Measurements from ENCODE around the gene PPFIBP1.

Gene PPFIBP1

GRCh38 chr12:27498761-27499160, 25.2 kb upstream of the PPFIBP1 start:
- Histone ChIP-seq H3K27ac (ENCODE audit: low read length) (no peak overlapping the region), H3K36me3 (ENCODE audit: control insufficient read depth, insufficient read depth, low read length) (no peaks in the 10 kb centered on the region), H3K4me1 (ENCODE audit: control insufficient read depth, insufficient read depth, low read length) (no peaks in the 10 kb centered on the region), H3K9me3 (ENCODE audit: control insufficient read depth, insufficient read depth, low read length) (no peaks in the 10 kb centered on the region), H3K27me3 (ENCODE audit: control insufficient read depth, insufficient read depth, low read length) (no peaks in the 10 kb centered on the region), H3K4me3 (ENCODE audit: low read length) (no peak overlapping the region)
- no CpG with 5 or more reads among the region's 5 CpGs for WGBS (ENCODE audit: insufficient coverage, insufficient read length)
- DNase-seq (ENCODE audit: low read depth, low spot score): no peak

GRCh38 chr12:27499377-27499776, 24.6 kb upstream of the PPFIBP1 start:
- Histone ChIP-seq H3K4me3 (ENCODE audit: low read length) (no peak overlapping the region), H3K4me1 (ENCODE audit: control insufficient read depth, insufficient read depth, low read length) (no peaks in the 10 kb centered on the region), H3K27me3 (ENCODE audit: control insufficient read depth, insufficient read depth, low read length) (no peaks in the 10 kb centered on the region), H3K9me3 (ENCODE audit: control insufficient read depth, insufficient read depth, low read length) (no peaks in the 10 kb centered on the region), H3K27ac (ENCODE audit: low read length) (no peak overlapping the region), H3K36me3 (ENCODE audit: control insufficient read depth, insufficient read depth, low read length) (no peaks in the 10 kb centered on the region)
- no peak for DNase-seq (ENCODE audit: low read depth, low spot score)
- WGBS (ENCODE audit: insufficient coverage, insufficient read length): no CpG with 5 or more reads among the region's 3 CpGs

GRCh38 chr12:27500546-27500945, 23.5 kb upstream of the PPFIBP1 start:
- Histone ChIP-seq H3K27ac (ENCODE audit: low read length) (no peak overlapping the region), H3K9me3 (ENCODE audit: control insufficient read depth, insufficient read depth, low read length) (no peaks in the 10 kb centered on the region), H3K27me3 (ENCODE audit: control insufficient read depth, insufficient read depth, low read length) (no peaks in the 10 kb centered on the region), H3K36me3 (ENCODE audit: control insufficient read depth, insufficient read depth, low read length) (no peaks in the 10 kb centered on the region), H3K4me1 (ENCODE audit: control insufficient read depth, insufficient read depth, low read length) (no peaks in the 10 kb centered on the region), H3K4me3 (ENCODE audit: low read length) (no peak overlapping the region)
- WGBS (ENCODE audit: insufficient coverage, insufficient read length): no CpG with 5 or more reads among the region's 3 CpGs
- no peak for DNase-seq (ENCODE audit: low read depth, low spot score)

- WGBS (ENCODE audit: insufficient coverage, insufficient read length): no CpG with 5 or more reads among the region's 6 CpGs
- Histone ChIP-seq H3K27me3 (ENCODE audit: control insufficient read depth, insufficient read depth, low read length) (no peaks in the 10 kb centered on the region), H3K27ac (ENCODE audit: low read length) (no peak overlapping the region), H3K4me1 (ENCODE audit: control insufficient read depth, insufficient read depth, low read length) (no peaks in the 10 kb centered on the region), H3K9me3 (ENCODE audit: control insufficient read depth, insufficient read depth, low read length) (no peaks in the 10 kb centered on the region), H3K36me3 (ENCODE audit: control insufficient read depth, insufficient read depth, low read length) (no peaks in the 10 kb centered on the region), H3K4me3 (ENCODE audit: low read length) (no peak overlapping the region)
- DNase-seq (ENCODE audit: low read depth, low spot score): no peak
Measured at GRCh38 chr12:27502021-27502435, 22.0 kb upstream of the PPFIBP1 start.

- no peak overlapping the region for H3K4me3 ChIP-seq (ENCODE audit: low read length)
- H3K27ac ChIP-seq (ENCODE audit: low read length): no peak overlapping the region
- no peak for DNase-seq (ENCODE audit: low read depth, low spot score)
- H3K27me3 ChIP-seq (ENCODE audit: control insufficient read depth, insufficient read depth, low read length): no peaks in the 10 kb centered on the region
- H3K9me3 ChIP-seq (ENCODE audit: control insufficient read depth, insufficient read depth, low read length): no peaks in the 10 kb centered on the region
- H3K4me1 ChIP-seq (ENCODE audit: control insufficient read depth, insufficient read depth, low read length): no peaks in the 10 kb centered on the region
- WGBS (ENCODE audit: insufficient coverage, insufficient read length): no CpG with 5 or more reads among the region's 2 CpGs
- no peaks in the 10 kb centered on the region for H3K36me3 ChIP-seq (ENCODE audit: control insufficient read depth, insufficient read depth, low read length)
Measured at GRCh38 chr12:27504507-27504906, 19.5 kb upstream of the PPFIBP1 start.

GRCh38 chr12:27505109-27505508, 18.9 kb upstream of the PPFIBP1 start:
- Histone ChIP-seq H3K9me3 (ENCODE audit: control insufficient read depth, insufficient read depth, low read length) (no peaks in the 10 kb centered on the region), H3K4me3 (ENCODE audit: low read length) (no peak overlapping the region), H3K27ac (ENCODE audit: low read length) (no peak overlapping the region), H3K4me1 (ENCODE audit: control insufficient read depth, insufficient read depth, low read length) (no peaks in the 10 kb centered on the region), H3K36me3 (ENCODE audit: control insufficient read depth, insufficient read depth, low read length) (no peaks in the 10 kb centered on the region), H3K27me3 (ENCODE audit: control insufficient read depth, insufficient read depth, low read length) (no peaks in the 10 kb centered on the region)
- DNase-seq (ENCODE audit: low read depth, low spot score): no peak
- no CpG with 5 or more reads among the region's 2 CpGs for WGBS (ENCODE audit: insufficient coverage, insufficient read length)

- no peak overlapping the region for H3K27ac ChIP-seq (ENCODE audit: low read length)
- no peak overlapping the region for H3K4me3 ChIP-seq (ENCODE audit: low read length)
- no peaks in the 10 kb centered on the region for H3K9me3 ChIP-seq (ENCODE audit: control insufficient read depth, insufficient read depth, low read length)
- DNase-seq (ENCODE audit: low read depth, low spot score): no peak
- H3K36me3 ChIP-seq (ENCODE audit: control insufficient read depth, insufficient read depth, low read length): no peaks in the 10 kb centered on the region
- H3K27me3 ChIP-seq (ENCODE audit: control insufficient read depth, insufficient read depth, low read length): no peaks in the 10 kb centered on the region
- H3K4me1 ChIP-seq (ENCODE audit: control insufficient read depth, insufficient read depth, low read length): no peaks in the 10 kb centered on the region
Measured at GRCh38 chr12:27505761-27506160, 18.2 kb upstream of the PPFIBP1 start.

GRCh38 chr12:27506645-27507189, 17.3 kb upstream of the PPFIBP1 start:
- WGBS (ENCODE audit: insufficient coverage, insufficient read length): no CpG with 5 or more reads among the region's 2 CpGs
- Histone ChIP-seq H3K27me3 (ENCODE audit: control insufficient read depth, insufficient read depth, low read length) (no peaks in the 10 kb centered on the region), H3K4me3 (ENCODE audit: low read length) (no peak overlapping the region), H3K4me1 (ENCODE audit: control insufficient read depth, insufficient read depth, low read length) (no peaks in the 10 kb centered on the region), H3K9me3 (ENCODE audit: control insufficient read depth, insufficient read depth, low read length) (no peaks in the 10 kb centered on the region), H3K27ac (ENCODE audit: low read length) (no peak overlapping the region), H3K36me3 (ENCODE audit: control insufficient read depth, insufficient read depth, low read length) (no peaks in the 10 kb centered on the region)
- no peak for DNase-seq (ENCODE audit: low read depth, low spot score)

GRCh38 chr12:27508736-27509431, 15.1 kb upstream of the PPFIBP1 start:
- DNase-seq (ENCODE audit: low read depth, low spot score): no peak
- H3K36me3 ChIP-seq (ENCODE audit: control insufficient read depth, insufficient read depth, low read length): no peaks in the 10 kb centered on the region
- H3K4me1 ChIP-seq (ENCODE audit: control insufficient read depth, insufficient read depth, low read length): no peaks in the 10 kb centered on the region
- WGBS (ENCODE audit: insufficient coverage, insufficient read length): no CpG with 5 or more reads among the region's 5 CpGs
- H3K4me3 ChIP-seq (ENCODE audit: low read length): no peak overlapping the region
- H3K27ac ChIP-seq (ENCODE audit: low read length): no peak overlapping the region
- H3K27me3 ChIP-seq (ENCODE audit: control insufficient read depth, insufficient read depth, low read length): no peaks in the 10 kb centered on the region
- H3K9me3 ChIP-seq (ENCODE audit: control insufficient read depth, insufficient read depth, low read length): no peaks in the 10 kb centered on the region

- Histone ChIP-seq H3K27me3 (ENCODE audit: control insufficient read depth, insufficient read depth, low read length) (no peaks in the 10 kb centered on the region), H3K27ac (ENCODE audit: low read length) (no peak overlapping the region), H3K4me3 (ENCODE audit: low read length) (no peak overlapping the region), H3K4me1 (ENCODE audit: control insufficient read depth, insufficient read depth, low read length) (no peaks in the 10 kb centered on the region), H3K36me3 (ENCODE audit: control insufficient read depth, insufficient read depth, low read length) (no peaks in the 10 kb centered on the region), H3K9me3 (ENCODE audit: control insufficient read depth, insufficient read depth, low read length) (no peaks in the 10 kb centered on the region)
- no CpG with 5 or more reads among the region's 6 CpGs for WGBS (ENCODE audit: insufficient coverage, insufficient read length)
- DNase-seq (ENCODE audit: low read depth, low spot score): no peak
Measured at GRCh38 chr12:27511031-27511722, 12.8 kb upstream of the PPFIBP1 start.

- no CpG with 5 or more reads among the region's 3 CpGs for WGBS (ENCODE audit: insufficient coverage, insufficient read length)
- Histone ChIP-seq H3K27me3 (ENCODE audit: control insufficient read depth, insufficient read depth, low read length) (no peaks in the 10 kb centered on the region), H3K4me1 (ENCODE audit: control insufficient read depth, insufficient read depth, low read length) (no peaks in the 10 kb centered on the region), H3K4me3 (ENCODE audit: low read length) (no peak overlapping the region), H3K9me3 (ENCODE audit: control insufficient read depth, insufficient read depth, low read length) (no peaks in the 10 kb centered on the region), H3K36me3 (ENCODE audit: control insufficient read depth, insufficient read depth, low read length) (no peaks in the 10 kb centered on the region), H3K27ac (ENCODE audit: low read length) (no peak overlapping the region)
- DNase-seq (ENCODE audit: low read depth, low spot score): no peak
Measured at GRCh38 chr12:27511723-27512045, 12.3 kb upstream of the PPFIBP1 start.

Measured in iPS DF 6.9 (cell line).